HepG2 (cell line): ENCODE measurements around the gene MMP19. TPM values are rescaled to one million over a fixed set of nuclear protein-coding genes. Genes with fewer than 3 reads are reported as not detected.

Experiments used
- ATAC-seq: fragments of 200-7000 bp; cut with Tn5 transposase; 3 replicates; pipeline ENCODE4 v1.9.1; 2020; ENCODE audit warnings: mild to moderate bottlenecking, moderate library complexity
- BruUV-seq: library from RNA; stranded (reverse); fragments of 400-500 nt; replicated peaks from 2 replicates; lab custom pipeline; 2021; lab: Mats Ljungman, UMichigan
- CTCF ChIA-PET: fragments of 300-600 bp; formaldehyde crosslinking; extraction: SDS; loops from one replicate; lab custom pipeline; 2021; ENCODE audit warnings: low total read pairs, inconsistent platforms, low intra/inter-chr PET ratio; lab: Yijun Ruan, JAX
- POLR2A ChIA-PET: fragments of 350-600 bp; sonication (Branson Sonifier 250); formaldehyde crosslinking; loops from one replicate; lab custom pipeline; 2020; ENCODE audit warnings: antibody characterized with exemption, inconsistent platforms; lab: Yijun Ruan, JAX
- DNase-seq: peaks from one replicate; pipeline ENCODE4 v3.0.0-alpha.2; 2015; ENCODE audit warnings: low spot score
- FAIRE-seq: peaks from 3 replicates; lab custom pipeline; 2011; peaks lifted over from hg19 to GRCh38; lab: Jason Lieb, UNC
- H2AFZ ChIP-seq: one replicate; pipeline ENCODE4 v1.6.1; 2011; ENCODE audit warnings: low read length, inconsistent platforms
- H3K27ac ChIP-seq: fragments of 300-600 bp; 3 replicates; pipeline ENCODE4 v1.8.0; 2011; ENCODE audit warnings: mixed run types, mild to moderate bottlenecking, mixed read lengths, low read length, inconsistent platforms; ENCODE audit not compliant: insufficient read depth; ENCODE audit errors: extremely low read length
- H3K27me3 ChIP-seq, 2 experiments: fragments of 200-600 bp in 1 of 2; 2 replicates in 1 of 2; 3 replicates in 1 of 2; pipeline versions ENCODE4 v1.6.0 to v1.8.0; 2011; ENCODE audit warnings: low read length in 2 of 2, mild to moderate bottlenecking in 2 of 2, moderate library complexity in 2 of 2, inconsistent platforms in 1 of 2; ENCODE audit not compliant: insufficient read depth in 2 of 2, control insufficient read depth in 1 of 2
- H3K36me3 ChIP-seq, 2 experiments: fragments of 200-600 bp in 1 of 2; replicated peaks in 1 of 2; 2 replicates in 1 of 2; 3 replicates in 1 of 2; pipeline versions ENCODE4 v1.5.1 to v1.8.0; 2011; ENCODE audit warnings: low read length in 2 of 2, inconsistent platforms in 1 of 2; ENCODE audit not compliant: insufficient read depth in 2 of 2, control insufficient read depth in 1 of 2
- H3K4me1 ChIP-seq: 2 replicates; pipeline ENCODE4 v1.5.1; 2012; ENCODE audit warnings: low read length, inconsistent platforms; ENCODE audit not compliant: insufficient read depth
- H3K4me2 ChIP-seq: 2 replicates; pipeline ENCODE4 v1.6.0; 2011; ENCODE audit warnings: low read depth, low read length, inconsistent platforms
- H3K4me3 ChIP-seq, 3 experiments: fragments of 200-600 bp in 1 of 3; sonication (generic), shearing (Covaris generic) in 1 of 3; replicated peaks in 1 of 3; 2 replicates each; pipeline ENCODE4 v1.5.1; 2011 to 2016; ENCODE audit warnings: low read length in 3 of 3, inconsistent platforms in 2 of 3, low read depth in 2 of 3, mild to moderate bottlenecking in 2 of 3, control low read depth in 1 of 3, mixed read lengths in 1 of 3; ENCODE audit not compliant: insufficient read depth in 1 of 3
- H3K79me2 ChIP-seq: one replicate; pipeline ENCODE4 v1.6.1; 2011; ENCODE audit warnings: low read length, inconsistent platforms; ENCODE audit not compliant: insufficient read depth
- H3K9ac ChIP-seq: 2 replicates; pipeline ENCODE4 v1.6.0; 2011; ENCODE audit warnings: mild to moderate bottlenecking, low read depth, low read length, inconsistent platforms; ENCODE audit not compliant: insufficient read depth
- H3K9me3 ChIP-seq: 2 replicates; pipeline ENCODE4 v1.5.1; 2012; ENCODE audit warnings: mild to moderate bottlenecking, low read length
- H4K20me1 ChIP-seq: 2 replicates; pipeline ENCODE4 v1.6.0; 2011; ENCODE audit warnings: inconsistent platforms, mild to moderate bottlenecking, low read length, moderate library complexity; ENCODE audit not compliant: insufficient read depth
- CCAR2 ChIP-seq: fragments of 200-400 bp; formaldehyde crosslinking; optimal IDR thresholded peaks from 2 replicates; pipeline ENCODE3; 2018; ENCODE audit warnings: low read depth, mild to moderate bottlenecking, low read length, moderate library complexity
- ONECUT2 ChIP-seq: sonication (generic); formaldehyde crosslinking; IDR thresholded peaks from 2 replicates; pipeline ENCODE4 v1.4.0; 2020; ENCODE audit warnings: missing genetic modification reagents
- ZNF652 ChIP-seq: IDR thresholded peaks from 2 replicates; pipeline ENCODE4 v1.6.1; 2016; ENCODE audit warnings: low read depth, borderline replicate concordance
- ZNF746 ChIP-seq: sonication (generic); formaldehyde crosslinking; IDR thresholded peaks from 2 replicates; pipeline ENCODE4 v1.8.0; 2022; ENCODE audit warnings: mild to moderate bottlenecking, missing genetic modification reagents
- WGBS: methylation state at CpG from one replicate; pipeline ENCODE4 v1.1.6; 2017; ENCODE audit warnings: low lambda C conversion rate; 5-methylcytosine and 5-hydroxymethylcytosine counted together
- in situ Hi-C: cut with HindIII; loops from 2 replicates; pipeline ENCODE4 v1.10.0; 2017; ENCODE audit warnings: low pct_unique_long_range_greater_than_20kb; ENCODE audit not compliant: extremely low pct_ligation_motif_present
- intact Hi-C: fragments of 100-400 bp; cut with micrococcal nuclease; formaldehyde crosslinking; loops from one replicate; pipeline ENCODE4 v1.10.0; 2022; ENCODE audit not compliant: unreplicated experiment
- polyA plus RNA-seq, 8 experiments: library from polyadenylated mRNA; depleted of rRNA in 3 of 8; stranded (reverse) in 7 of 8; unstranded in 1 of 8; fragments of >200 nt; fragmentation: Illumina TruSeq in 4 of 8; extraction: Trizol in 4 of 8; gene quantifications; 2 replicates each; pipeline versions ENCODE4 v1.2.1 to v1.2.3, GENCODE V29; 2011 to 2016; ENCODE audit warnings: low read depth in 4 of 8, missing spikeins in 1 of 8, mixed read lengths in 1 of 8; ENCODE audit not compliant: insufficient read depth in 1 of 8
- total RNA-seq, 5 experiments: library from RNA; depleted of rRNA; stranded (reverse); fragments of >200 nt; fragmentation: Illumina TruSeq; extraction: Trizol; gene quantifications; 2 replicates each; pipeline ENCODE4 v1.2.3, GENCODE V29; 2016; ENCODE audit warnings: low read depth in 1 of 5
- TF ChIP-seq, protein P1 (sequence below): sonication (generic); formaldehyde crosslinking; IDR thresholded peaks from 2 replicates; pipeline ENCODE4 v1.5.0; 2020; ENCODE audit warnings: mild to moderate bottlenecking, missing genetic modification reagents, borderline replicate concordance
- TF ChIP-seq, protein P2 (sequence below): IDR thresholded peaks from 2 replicates; pipeline ENCODE4 v1.6.1; 2016; ENCODE audit warnings: mild to moderate bottlenecking, missing biosample characterization, missing genetic modification reagents

MMP19 gene
- total and polyA plus RNA-seq, 2 of the 13 experiments (the other 11 are each of a cell fraction or from before 2014, with no cell fraction given) = 0.07 to 0.08 TPM

DNA sequence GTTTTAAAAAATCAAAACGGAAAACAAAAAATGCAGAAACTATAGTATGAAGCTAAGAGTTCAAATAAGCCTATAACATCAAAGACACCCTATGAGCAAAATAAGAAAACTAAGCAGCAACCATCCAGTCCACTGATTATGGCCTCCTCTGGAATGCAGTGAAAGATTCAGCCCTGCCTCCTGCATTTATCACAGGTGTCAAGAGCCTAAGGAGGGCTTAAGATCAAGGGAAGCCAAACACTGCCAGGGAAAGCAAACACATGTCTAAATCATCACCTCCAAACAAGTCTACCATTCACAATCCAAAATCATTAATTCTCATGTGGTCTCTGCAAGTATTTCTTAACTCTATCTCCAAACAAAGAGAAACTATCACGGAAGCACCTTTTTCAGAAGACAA is 53.6 kb downstream of the MMP19 start:
- intact Hi-C loops = no loop called here
- Histone ChIP-seq H3K9me3 (no peaks in the 10 kb centered on the region), H3K9ac (no peak overlapping the region), H3K4me1 (no peaks in the 10 kb centered on the region), H3K27ac (no peak overlapping the region), H3K4me2 (no peak overlapping the region), H4K20me1 (no peaks in the 10 kb centered on the region), H3K79me2 (no peaks in the 10 kb centered on the region), H3K27me3 (no peaks in the 10 kb centered on the region), H3K4me3 (no peak overlapping the region), H2AFZ (no peak overlapping the region), H3K36me3 (peaks cover 15 to 67% of the 10 kb centered on the region in 2 experiments)
- no peak for DNase-seq
- POLR2A ChIA-PET = no interaction called here
- in situ Hi-C loops = no loop called here
- no peak for ATAC-seq
- TF ChIP-seq, protein P1, sequence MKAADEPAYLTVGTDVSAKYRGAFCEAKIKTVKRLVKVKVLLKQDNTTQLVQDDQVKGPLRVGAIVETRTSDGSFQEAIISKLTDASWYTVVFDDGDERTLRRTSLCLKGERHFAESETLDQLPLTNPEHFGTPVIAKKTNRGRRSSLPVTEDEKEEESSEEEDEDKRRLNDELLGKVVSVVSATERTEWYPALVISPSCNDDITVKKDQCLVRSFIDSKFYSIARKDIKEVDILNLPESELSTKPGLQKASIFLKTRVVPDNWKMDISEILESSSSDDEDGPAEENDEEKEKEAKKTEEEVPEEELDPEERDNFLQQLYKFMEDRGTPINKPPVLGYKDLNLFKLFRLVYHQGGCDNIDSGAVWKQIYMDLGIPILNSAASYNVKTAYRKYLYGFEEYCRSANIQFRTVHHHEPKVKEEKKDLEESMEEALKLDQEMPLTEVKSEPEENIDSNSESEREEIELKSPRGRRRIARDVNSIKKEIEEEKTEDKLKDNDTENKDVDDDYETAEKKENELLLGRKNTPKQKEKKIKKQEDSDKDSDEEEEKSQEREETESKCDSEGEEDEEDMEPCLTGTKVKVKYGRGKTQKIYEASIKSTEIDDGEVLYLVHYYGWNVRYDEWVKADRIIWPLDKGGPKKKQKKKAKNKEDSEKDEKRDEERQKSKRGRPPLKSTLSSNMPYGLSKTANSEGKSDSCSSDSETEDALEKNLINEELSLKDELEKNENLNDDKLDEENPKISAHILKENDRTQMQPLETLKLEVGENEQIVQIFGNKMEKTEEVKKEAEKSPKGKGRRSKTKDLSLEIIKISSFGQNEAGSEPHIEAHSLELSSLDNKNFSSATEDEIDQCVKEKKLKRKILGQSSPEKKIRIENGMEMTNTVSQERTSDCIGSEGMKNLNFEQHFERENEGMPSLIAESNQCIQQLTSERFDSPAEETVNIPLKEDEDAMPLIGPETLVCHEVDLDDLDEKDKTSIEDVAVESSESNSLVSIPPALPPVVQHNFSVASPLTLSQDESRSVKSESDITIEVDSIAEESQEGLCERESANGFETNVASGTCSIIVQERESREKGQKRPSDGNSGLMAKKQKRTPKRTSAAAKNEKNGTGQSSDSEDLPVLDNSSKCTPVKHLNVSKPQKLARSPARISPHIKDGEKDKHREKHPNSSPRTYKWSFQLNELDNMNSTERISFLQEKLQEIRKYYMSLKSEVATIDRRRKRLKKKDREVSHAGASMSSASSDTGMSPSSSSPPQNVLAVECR = no peak
- TF ChIP-seq, protein P2, sequence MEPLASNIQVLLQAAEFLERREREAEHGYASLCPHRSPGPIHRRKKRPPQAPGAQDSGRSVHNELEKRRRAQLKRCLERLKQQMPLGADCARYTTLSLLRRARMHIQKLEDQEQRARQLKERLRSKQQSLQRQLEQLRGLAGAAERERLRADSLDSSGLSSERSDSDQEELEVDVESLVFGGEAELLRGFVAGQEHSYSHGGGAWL (CRISPR knock-in tag) = no peak
- TF ChIP-seq ZNF746 (CRISPR knock-in tag) (no peak), ZNF652 (CRISPR knock-in tag) (no peak), ONECUT2 (no peak), CCAR2 (no peak)
- CTCF ChIA-PET = no interaction called here
- FAIRE-seq = no peak
- 99% methylated on average over 2 of the region's 2 CpGs for WGBS
- no TSS peak for BruUV-seq
